Upper lobe of left lung (tissue), 4 donors: Measurements from ENCODE around the gene AMZ2.

Experiments
- EP300 ChIP-seq, 4 donors: sonication (generic); formaldehyde crosslinking; IDR thresholded peaks; one replicate each; pipeline ENCODE4 v1.5.1; 2017; ENCODE audit warnings: antibody characterized with exemption in 4 of 4, control low read depth in 2 of 4
- POLR2A ChIP-seq, 4 donors: fragments of 450-650 bp; IDR thresholded peaks; one replicate each; pipeline ENCODE4 v1.5.1; 2016 to 2017; ENCODE audit warnings: antibody characterized with exemption in 4 of 4, mild to moderate bottlenecking in 2 of 4
- POLR2AphosphoS5 ChIP-seq, 2 donors: sonication (generic); formaldehyde crosslinking; IDR thresholded peaks; one replicate each; pipeline ENCODE4 v1.5.1; 2017; ENCODE audit warnings: antibody characterized with exemption in 2 of 2
- TF ChIP-seq, protein P1 (sequence below), 6 experiments: fragments of 450-650 bp in 4 of 6; fragments of 200-600 bp in 2 of 6; sonication (generic) in 2 of 6; IDR thresholded peaks; one replicate each; pipeline ENCODE4 v1.5.1; 2016 to 2019; ENCODE audit warnings: antibody characterized with exemption in 6 of 6

DNA sequence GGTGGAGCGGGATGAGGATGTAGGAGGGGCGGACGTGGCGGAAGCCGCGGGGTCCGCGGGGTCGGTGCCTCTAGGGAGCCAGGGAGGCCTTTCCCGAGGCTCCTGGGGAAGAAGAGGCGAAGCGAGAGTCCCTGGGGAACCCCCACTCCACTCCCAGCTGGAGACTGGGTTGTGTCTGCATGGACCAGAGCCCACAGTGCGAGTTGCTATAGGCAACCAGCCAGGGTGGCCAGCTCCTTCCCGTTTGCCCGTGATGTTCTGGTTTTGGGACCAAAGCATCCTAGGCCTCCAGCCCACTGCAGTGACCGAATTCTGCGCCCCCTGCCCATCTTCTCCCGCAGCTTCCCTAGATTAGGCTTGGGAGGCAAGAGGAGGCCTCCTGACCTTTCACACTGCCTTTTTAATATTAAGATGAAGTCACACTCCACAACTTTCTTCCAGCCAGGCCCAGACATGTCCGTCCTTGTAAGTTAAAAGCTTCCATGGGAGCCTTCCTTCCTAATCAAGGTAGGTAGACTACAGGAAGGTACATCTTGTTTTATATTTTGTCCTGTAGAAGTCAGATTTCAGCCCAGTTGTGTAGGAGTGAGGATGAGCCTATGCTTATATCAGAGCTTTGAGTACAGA is 469 bp downstream of the AMZ2 start:
- TF ChIP-seq, protein P1, sequence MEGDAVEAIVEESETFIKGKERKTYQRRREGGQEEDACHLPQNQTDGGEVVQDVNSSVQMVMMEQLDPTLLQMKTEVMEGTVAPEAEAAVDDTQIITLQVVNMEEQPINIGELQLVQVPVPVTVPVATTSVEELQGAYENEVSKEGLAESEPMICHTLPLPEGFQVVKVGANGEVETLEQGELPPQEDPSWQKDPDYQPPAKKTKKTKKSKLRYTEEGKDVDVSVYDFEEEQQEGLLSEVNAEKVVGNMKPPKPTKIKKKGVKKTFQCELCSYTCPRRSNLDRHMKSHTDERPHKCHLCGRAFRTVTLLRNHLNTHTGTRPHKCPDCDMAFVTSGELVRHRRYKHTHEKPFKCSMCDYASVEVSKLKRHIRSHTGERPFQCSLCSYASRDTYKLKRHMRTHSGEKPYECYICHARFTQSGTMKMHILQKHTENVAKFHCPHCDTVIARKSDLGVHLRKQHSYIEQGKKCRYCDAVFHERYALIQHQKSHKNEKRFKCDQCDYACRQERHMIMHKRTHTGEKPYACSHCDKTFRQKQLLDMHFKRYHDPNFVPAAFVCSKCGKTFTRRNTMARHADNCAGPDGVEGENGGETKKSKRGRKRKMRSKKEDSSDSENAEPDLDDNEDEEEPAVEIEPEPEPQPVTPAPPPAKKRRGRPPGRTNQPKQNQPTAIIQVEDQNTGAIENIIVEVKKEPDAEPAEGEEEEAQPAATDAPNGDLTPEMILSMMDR (IDR thresholded peaks at IDR 0.05) = no peak
- no peak for TF ChIP-seq EP300 (IDR thresholded peaks at IDR 0.05)
- no peak for TF ChIP-seq POLR2A (IDR thresholded peaks at IDR 0.05)
- no peak for TF ChIP-seq POLR2AphosphoS5 (IDR thresholded peaks at IDR 0.05)
